COLO668 (cell line): ENCODE data around the gene TMEM108.

Experiments used
- DNase-seq: peaks from one replicate; lab custom pipeline; 2025; ENCODE audit not compliant: unreplicated experiment; lab: John Stamatoyannopoulos, UW

The TMEM108 gene

DNA sequence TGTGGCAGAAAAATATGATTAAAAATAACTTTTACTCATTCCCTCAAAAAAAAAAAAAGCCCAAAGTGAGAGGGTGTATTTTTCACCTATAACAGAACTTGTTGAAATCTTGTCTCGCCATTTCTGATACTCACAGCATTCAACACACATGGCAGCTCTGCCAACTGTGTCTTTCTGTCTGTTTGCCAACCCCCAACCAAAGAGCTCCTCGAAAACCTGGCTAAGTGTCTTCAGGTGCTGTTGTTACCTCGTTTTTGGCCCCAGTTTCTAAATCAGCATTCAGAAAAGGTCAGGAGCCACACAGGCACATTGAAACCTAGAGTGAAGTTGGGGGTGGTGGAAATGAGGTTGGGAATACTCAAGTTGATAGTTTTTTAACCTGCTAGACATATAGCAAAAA is 123.5 kb downstream of the TMEM108 start:
- DNase-seq, result no peak

DNA sequence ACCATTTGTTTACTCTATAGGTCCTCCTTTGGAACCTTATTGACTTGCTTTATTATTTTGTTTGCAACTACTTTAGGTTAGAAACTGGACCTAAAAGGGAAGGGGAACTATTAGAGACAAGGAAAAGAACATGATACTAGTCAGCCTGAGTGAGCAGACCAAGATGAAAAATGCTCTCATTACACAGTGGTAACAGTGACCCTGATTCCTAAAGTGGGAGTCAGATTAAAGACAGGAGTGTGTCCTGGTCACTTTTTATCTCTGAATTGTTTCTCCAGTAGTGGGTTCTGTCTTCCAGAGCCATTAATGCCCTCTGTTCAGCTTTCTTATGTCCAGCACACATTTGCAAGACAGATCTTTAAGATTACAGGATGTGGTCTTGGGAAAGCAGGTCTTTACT is 124.1 kb downstream of the TMEM108 start:
- no peak for DNase-seq

- no peak for DNase-seq
Observed at GRCh38 chr3:133162670-133163305, 124.6 kb downstream of the TMEM108 start.

GRCh38 chr3:133167340-133168024 is 129.3 kb downstream of the TMEM108 start:
- no peak for DNase-seq

- no peak for DNase-seq
Observed at GRCh38 chr3:133168025-133168401, 129.8 kb downstream of the TMEM108 start.

- no peak for DNase-seq
Observed at GRCh38 chr3:133169331-133170068, 131.3 kb downstream of the TMEM108 start.

DNA sequence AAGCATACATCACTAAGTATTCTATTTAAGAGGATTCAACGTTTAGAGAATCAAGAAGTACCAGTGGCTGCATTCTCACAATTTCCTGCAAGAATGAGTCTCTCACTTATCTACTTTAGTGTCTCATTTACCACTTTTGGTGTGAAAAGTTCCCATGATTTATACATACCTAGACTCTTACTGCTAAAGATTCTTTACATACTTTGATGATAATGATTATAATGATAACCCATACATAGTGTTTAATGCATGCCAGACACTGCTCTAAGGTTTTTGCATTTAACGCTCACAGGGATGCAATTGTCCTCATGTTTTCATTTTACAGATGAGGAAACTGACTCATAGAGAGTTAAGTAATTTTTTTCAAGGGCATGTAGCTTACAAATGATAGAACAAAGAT is 133.6 kb downstream of the TMEM108 start:
- DNase-seq, result no peak

DNA sequence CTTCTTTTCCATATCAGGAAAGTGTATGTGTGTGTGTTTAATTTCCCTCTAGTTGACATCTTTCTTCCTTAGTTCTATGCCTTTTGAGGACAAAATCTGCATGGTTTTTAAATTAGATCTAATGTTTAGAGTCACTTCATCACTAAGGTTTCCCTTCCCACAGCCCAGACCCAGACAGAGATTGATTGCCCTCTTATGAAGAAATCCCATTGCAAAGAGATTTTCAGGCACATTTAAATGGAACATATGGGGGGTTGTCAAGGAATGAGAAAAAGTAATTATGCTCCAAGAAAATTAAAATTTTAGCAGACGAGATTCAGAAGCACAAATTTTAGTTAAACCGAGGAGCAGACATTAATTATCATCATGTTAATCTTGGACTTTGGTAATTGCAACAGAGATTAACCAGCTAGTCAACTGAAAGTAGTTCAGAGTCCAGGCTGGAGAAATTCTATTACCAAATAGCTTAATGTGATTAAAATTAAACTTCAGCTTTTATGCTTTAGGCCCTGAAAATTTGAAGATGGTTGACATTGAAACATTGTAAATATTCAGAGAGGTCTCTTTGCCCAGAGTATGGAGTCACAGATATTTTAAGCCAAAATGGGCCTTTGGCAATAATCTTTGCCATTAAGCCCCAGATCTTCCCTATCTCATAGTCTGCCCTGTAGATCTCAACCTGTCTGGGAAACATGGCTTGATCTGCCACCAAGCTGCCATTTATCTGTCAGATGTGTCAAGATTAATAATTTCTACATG is 143.4 kb downstream of the TMEM108 start:
- no peak for DNase-seq

DNA sequence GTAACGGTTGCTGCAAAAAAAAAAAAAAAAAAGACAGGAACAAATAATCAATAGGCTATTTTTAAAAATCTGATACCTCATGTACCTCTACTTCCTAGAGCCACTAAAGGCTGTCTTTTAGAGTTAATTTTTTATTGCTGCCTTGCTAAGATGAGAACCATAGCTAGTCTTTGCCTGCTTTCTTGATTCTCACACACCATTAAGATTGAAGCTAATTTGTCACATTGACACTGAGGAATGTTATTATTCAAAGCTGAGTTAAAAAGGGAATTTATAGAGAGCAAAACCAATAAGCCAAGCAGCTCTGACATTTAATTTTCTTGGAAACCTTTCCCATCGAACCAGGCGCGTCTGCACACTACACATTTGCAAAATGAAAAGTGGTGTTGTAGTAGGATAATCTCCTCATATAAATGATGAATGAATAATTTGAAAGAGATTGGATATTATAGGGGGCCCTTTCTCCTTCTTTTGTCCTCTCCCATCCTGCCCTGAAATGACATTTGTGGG is 149.7 kb downstream of the TMEM108 start:
- DNase-seq, result no peak

DNA sequence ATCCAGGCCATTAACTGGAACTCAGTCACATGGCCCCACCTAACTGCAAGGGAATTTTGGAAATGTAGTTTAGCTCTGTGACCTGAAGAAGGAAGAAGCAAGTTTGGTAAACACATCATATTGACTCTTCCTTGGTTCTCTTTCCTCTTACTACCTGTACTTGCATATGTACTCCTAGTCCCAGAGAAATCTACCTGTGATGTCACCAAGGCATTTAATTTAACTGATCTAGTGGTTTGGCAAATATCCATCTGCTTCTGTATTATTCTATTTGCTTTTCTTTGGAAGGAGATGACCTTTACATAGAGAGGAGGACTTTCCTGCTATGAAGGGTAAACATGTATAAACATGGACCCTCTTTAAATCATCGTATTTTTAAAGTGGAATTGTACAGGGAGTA is 150.8 kb downstream of the TMEM108 start:
- DNase-seq, result no peak

DNA sequence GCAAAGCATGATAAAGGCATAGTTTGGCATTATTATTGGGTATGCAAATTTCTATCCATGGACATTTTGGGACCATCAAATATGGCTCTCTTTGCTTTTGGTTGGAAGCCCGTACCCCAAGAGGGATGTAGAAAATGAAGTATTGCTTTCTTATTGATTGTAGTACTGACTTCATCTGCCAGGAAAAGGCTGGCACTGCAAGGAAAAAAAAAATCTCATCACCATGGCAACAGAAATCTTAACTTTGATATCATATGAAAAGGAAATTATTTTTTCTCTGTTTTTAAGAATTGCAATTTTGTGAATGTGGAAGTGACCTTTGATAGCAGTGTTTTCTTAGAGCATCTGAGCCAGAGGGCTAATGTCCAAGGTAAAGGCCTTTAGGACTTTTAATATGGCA is 151.7 kb downstream of the TMEM108 start:
- no peak for DNase-seq

- no peak for DNase-seq
Observed at GRCh38 chr3:133191818-133192217, 153.6 kb downstream of the TMEM108 start.

GRCh38 chr3:133192363-133192945 is 154.3 kb downstream of the TMEM108 start:
- no peak for DNase-seq

GRCh38 chr3:133192967-133193366 is 154.8 kb downstream of the TMEM108 start:
- DNase-seq, result no peak

- no peak for DNase-seq
Observed at GRCh38 chr3:133196527-133196926, 158.3 kb downstream of the TMEM108 start.

DNA sequence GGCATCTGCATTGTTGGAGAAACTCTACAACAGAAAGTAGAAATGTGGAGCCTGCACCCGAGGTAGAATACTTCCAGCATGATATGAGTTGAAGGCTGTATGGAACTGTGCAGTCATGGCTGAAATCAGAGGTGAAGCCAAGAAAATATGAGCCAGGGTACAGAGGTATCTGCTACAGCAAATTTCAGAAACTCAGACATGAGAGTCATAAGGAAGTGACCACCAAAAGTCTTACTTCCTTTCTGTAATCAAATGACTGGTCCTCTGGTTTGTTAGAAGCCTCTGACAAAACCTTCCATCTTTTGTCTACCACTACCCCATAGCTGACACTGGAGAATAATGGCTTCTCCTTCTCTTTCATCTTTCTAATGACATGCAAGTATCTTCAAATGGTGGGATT is 159.4 kb downstream of the TMEM108 start:
- DNase-seq, result no peak

- no peak for DNase-seq
Observed at GRCh38 chr3:133206921-133207320, 168.7 kb downstream of the TMEM108 start.

- peak; percentile 4 for DNase-seq
Observed at GRCh38 chr3:133208184-133208583, 170.0 kb downstream of the TMEM108 start.

DNA sequence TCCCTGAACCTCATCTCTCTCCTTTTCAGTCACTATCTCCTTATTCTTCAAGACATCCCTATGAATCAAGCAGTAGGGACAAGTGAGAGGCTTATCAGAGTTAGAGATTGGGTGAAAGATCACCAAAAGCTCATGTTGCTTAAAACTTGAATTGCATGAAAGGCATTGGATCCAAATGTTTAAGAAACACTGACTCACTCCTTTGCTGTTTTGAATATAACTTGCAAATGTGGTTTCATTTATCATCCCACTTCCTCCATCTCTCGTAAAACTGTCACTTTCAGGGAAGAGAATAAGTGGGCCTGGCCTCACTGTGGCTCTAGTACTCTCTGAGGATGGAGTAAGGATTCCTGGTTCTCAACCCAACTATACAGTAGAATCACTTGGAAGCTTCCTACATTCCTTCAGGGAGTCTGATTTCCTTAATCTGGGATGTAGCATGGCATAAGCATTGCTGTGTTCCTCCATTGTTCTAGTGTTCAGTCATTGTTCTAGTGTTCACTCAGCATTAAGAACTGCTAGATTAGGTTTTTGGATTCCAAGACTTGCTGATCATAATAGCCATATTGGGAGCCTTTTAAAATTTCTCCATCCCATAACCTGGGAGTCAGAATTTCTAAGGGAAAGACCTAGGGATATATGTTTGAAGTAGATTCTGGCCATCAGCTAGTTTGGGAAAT is 171.8 kb downstream of the TMEM108 start:
- DNase-seq, result no peak

DNA sequence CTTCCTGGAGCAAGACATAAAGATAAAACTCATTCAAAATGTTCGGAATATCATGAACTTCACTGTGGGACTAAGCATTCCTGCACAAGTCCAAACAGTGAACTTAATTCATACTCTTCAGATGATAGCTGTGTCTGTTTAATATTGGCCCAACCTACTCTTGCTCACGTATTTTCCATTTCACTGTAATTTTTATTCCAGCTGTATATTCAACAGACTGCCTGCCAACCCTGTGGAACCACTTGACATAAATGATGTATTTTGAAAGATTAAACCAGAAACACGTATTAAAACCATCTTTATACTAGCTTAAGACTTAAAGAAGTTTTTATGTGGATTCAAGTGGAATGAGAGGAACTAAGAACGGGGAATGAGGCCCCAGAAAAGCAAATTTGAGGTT is 172.5 kb downstream of the TMEM108 start:
- DNase-seq, result no peak
